GM20000 (cell line): Measurements from ENCODE around the gene ADAMTSL4.

Experiments
- DNase-seq: peaks from one replicate; pipeline ENCODE4 v3.0.0; 2012; ENCODE audit warnings: low spot score
- CTCF ChIP-seq: IDR thresholded peaks from 2 replicates; pipeline ENCODE4 v1.5.1; 2012; ENCODE audit warnings: mild to moderate bottlenecking, control low read depth; ENCODE audit errors: extremely low read depth, missing control alignments

The ADAMTSL4 gene

GRCh38 chr1:150575072-150575489, 25.9 kb downstream of the ADAMTSL4 start:
- no peak for DNase-seq
- TF ChIP-seq CTCF = no peak

- TF ChIP-seq CTCF = no peak
- DNase-seq = no peak
Observed at GRCh38 chr1:150575518-150576366, 26.5 kb downstream of the ADAMTSL4 start.

- no peak for TF ChIP-seq CTCF
- no peak for DNase-seq
Observed at GRCh38 chr1:150576367-150576711, 27.1 kb downstream of the ADAMTSL4 start.

- TF ChIP-seq CTCF = no peak
- DNase-seq = no peak
Observed at GRCh38 chr1:150576794-150577556, 27.8 kb downstream of the ADAMTSL4 start.

- TF ChIP-seq CTCF = no peak
- DNase-seq = no peak
Observed at GRCh38 chr1:150577557-150578271, 28.5 kb downstream of the ADAMTSL4 start.

GRCh38 chr1:150578272-150579109, 29.3 kb downstream of the ADAMTSL4 start:
- DNase-seq = no peak
- no peak for TF ChIP-seq CTCF
